Vagina (tissue), 2 donors: ENCODE results near the gene TBX21.

ENCODE experiments used
- CTCF ChIP-seq, 3 experiments: fragments of 450-650 bp in 2 of 3; fragments of 200-600 bp in 1 of 3; sonication (generic) in 1 of 3; IDR thresholded peaks; one replicate each; pipeline ENCODE4 v1.5.1; 2017 to 2019; ENCODE audit warnings: antibody characterized with exemption in 3 of 3, mild to moderate bottlenecking in 2 of 3, moderate library complexity in 2 of 3
- POLR2A ChIP-seq, 2 donors: fragments of 450-650 bp; IDR thresholded peaks; one replicate each; pipeline ENCODE4 v1.6.1; 2017; ENCODE audit warnings: antibody characterized with exemption in 2 of 2, mild to moderate bottlenecking in 2 of 2, moderate library complexity in 2 of 2

DNA sequence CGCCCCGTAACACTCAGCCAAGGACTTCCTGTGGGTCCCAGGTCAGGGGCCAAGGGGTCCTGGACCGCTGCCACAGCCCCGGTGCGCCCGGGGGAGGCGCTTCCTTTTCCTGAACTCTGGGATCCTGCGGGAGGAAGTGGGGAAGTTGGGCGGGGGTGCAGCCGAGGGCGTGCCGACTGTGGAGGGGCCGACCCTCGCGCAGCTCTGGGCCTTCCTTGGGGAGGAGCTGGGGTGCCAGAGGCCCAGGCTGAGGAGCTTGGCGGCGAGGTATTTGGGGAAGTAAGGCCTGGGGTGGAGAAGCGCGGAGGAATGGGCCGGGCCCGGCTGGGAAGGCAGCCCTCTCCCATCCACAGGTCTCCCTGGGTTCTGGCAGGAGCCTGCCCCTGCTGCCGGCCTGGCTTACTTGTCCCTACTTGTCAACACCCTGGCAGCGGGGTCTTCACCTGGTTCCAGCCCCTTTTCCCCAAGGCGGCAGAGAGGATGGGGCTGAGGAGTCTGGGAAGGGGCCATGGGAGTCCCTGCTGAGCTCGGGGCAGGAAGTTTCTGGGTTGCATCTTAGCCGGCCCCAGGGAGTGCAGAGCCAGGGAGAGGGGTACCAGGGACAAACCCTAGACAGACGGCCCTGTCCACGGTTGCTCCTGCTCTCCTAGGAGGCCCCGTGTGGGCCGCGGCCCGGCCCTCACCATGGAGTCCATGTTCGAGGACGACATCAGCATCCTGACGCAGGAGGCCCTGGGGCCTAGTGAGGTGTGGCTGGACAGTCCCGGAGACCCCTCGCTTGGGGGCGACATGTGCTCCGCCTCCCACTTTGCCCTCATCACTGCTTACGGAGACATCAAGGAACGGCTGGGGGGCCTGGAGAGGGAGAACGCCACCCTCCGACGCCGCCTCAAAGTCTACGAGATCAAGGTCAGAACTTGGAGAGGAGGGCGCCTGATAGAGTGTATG, 37.3 kb upstream of the TBX21 start:
- no peak for TF ChIP-seq CTCF (IDR thresholded peaks at IDR 0.05)
- TF ChIP-seq POLR2A (IDR thresholded peaks at IDR 0.05), result no peak
